ENCODE measurements around the gene DPP6.

- no peak for TF ChIP-seq CTCF (IDR thresholded peaks at IDR 0.05)
- TF ChIP-seq POLR2A (IDR thresholded peaks at IDR 0.05): no peak
Measured at GRCh38 chr7:154482863-154483262, 430.7 kb downstream of the DPP6 start.

Data from Peyer's patch (tissue), 4 donors.